GM18508 (cell line): Measurements from ENCODE around the gene RGL1.

Experiments
- ATAC-seq: cut with Tn5 transposase; IDR thresholded peaks from one replicate; pipeline ENCODE4 v1.9.1; 2021; ENCODE audit warnings: moderate number of reproducible peaks; ENCODE audit not compliant: insufficient read depth, unreplicated experiment

RGL1 gene

DNA sequence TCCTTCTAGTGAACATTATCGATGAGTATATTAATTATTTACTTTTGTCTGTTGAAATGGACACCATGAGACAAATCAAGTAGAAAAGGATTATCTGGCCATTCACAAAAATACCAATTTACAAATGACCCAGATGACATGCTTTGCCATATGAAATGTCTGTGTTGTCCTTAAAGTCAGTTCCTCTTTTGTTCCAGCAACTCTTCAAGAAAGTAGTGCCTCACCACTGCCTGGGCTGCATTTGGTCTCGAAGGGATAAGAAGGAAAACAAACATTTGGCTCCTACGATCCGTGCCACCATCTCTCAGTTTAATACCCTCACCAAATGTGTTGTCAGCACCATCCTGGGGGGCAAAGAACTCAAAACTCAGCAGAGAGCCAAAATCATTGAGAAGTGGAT, 79.6 kb downstream of the RGL1 start:
- ATAC-seq = no peak

DNA sequence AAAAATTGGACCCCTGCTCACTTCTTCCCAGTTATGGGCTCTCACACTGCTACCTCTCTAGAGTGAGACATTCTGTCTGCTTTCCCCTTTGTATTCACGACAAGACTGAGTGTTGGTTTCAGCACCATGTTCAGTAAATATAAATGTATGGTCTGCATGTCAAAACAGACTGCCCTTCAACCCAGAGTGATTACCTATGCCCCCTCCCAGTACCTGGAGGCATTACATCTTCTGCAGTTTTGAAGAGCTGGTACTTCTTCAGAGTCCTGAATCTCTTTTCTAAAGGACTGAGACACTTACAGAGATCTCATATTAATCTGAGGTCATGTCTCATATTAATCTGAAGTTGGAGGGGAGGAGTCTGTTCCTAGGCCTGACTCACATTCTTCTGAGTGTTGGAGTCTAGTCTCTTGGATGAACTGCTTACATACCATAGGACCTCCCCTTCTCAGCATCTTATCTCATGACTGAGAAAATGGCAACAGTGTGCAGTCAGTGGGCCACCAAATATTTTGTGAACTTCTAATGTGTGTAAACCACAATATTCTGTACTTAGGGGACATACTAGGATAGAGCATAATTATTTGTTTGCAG, 80.3 kb downstream of the RGL1 start:
- ATAC-seq = no peak

DNA sequence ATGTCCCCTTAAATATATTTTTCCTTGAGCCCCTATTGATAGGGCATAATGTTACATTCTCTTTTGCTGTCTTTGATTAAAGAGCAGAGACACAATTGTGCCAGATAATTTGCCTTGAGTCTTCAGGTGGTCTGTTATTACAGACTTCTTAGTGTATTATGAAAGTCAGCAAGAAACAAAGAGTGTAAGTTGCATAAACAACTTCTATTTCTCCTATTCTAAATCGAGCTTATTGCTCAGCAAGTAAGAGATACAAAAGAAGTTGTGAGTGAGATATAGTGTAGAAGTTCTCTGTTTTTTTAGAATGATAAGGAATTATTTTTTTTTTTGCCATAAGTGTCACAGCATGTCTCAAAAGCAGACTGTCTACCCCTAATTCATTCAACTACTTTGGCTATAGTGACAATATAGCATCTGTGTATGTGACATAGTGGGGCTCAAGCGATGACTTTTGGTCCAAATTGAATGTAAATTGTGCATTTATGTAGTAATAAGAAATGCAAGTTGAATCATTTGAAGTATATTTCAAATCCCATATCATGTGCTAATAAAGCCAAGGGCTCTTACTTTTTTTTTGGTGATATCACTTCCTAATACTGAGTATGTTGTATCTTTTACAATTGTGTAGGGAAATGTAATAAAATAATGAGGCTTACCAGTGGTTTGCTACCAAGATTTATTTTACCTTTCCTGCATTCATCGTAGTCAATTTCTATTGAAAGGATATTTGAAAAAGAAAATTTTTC, 81.3 kb downstream of the RGL1 start:
- no peak for ATAC-seq

DNA sequence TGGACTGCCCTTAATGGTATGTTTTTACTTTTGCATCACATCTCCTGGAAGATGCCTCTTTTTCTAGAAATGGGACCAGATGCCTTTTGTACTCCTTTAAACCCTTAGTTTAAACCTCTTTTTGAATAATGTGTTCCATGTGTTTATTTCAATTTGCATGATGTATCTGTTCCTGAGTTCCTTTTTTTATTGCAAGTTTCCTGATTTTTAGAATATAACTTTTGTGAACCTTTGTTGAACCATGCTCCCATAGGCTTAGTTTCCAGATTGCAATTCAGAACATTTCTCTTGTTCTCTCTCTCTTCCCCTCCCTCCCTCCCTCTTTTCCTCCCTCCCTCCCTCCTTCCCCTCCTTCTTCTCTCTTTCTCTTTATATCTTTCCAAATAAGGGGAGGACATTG, 81.9 kb downstream of the RGL1 start:
- ATAC-seq = no peak

DNA sequence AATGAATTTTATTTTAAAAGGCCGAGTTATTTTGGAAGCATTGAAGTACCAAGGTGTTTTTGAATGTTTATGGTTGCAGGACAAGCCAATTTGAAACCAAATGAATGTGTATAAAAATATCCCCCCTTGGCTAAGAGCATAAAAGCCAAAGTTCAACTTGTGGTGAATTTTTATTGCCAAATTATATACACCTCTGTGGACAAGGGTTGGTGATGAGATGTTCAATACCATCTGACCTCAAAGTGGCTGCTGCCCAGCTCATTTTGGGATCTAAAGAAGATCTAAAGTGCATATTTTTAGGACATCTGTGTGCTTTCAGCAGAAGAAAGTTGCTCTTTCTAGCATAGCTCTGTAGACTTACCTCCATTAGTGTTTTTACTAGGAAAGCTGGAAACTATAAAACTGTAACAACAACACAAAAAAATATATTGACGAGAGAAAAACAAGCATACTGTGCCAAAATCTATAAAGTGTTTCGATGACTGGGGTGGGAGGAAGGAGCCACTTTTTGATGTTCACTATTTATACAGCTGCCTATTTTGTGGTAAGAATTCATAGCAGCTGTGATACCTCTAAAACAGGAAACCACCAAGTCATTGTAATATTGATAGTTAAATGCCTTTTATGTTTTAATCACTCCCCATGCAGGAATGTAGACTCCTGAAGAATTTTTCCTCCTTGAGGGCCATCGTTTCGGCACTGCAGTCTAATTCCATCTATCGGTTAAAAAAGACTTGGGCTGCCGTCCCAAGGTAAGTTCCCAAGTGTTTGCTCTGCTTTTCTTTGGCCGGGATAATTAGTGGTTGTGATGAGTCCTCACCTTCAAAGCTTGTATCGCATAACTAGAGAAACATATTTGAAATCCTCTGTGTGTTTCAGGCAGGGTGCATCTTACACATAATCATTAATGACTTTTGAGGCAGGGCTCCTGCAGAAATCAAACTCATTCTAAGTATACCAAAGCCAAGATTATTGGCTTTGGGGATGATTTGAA, 83.2 kb downstream of the RGL1 start:
- no peak for ATAC-seq

DNA sequence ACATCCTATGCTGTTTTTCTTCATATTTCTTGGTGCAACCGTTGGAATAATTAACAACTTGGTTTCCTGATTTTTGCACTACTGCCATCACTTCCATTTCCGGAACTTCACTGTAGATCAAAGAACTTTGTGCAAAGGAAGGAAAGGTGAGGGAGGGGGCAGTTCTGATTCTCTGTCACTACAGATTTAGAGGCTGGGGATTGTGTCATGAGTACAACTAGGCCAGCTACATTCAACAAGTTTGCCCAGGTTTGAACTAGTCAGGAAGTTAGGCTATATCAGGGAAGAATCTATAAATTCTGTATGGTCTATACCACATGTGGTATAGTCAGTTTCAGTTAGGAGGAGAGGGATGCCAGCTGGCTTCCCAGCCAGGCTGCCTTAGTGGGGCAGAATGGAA, 84.2 kb downstream of the RGL1 start:
- ATAC-seq = no peak

DNA sequence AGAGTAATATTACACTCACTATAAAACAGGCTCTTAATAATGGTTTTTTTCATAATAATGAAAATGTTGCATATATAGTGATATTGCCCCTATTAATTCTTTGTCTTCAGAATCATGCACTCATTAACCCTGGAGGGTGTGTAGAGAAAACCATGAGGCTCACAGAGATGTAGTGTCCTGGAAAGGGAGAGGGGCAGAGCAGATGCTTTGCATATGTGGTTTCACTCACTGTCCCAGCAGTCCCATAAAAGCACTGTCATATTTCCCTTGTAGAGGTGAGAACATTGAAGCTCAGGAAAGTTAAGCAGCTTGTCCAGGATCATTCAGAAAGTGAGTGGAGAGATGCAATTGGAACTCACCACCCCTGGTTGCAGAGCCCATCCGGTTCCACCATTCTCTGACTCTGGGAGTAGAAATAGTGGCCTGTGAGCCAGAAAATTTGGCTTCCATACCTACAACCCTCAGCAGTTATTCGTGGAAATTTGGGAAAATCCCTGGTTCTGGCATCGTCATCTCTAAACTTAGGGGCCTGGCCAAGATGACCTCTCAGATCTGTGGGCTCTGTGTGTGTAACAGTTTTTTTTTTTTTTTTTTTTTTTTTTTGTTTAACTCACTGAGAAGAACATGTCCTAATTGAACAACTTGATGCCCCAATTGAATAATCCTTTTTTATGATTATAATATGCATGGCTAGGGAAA, 86.4 kb downstream of the RGL1 start:
- peak; percentile 72 for ATAC-seq

DNA sequence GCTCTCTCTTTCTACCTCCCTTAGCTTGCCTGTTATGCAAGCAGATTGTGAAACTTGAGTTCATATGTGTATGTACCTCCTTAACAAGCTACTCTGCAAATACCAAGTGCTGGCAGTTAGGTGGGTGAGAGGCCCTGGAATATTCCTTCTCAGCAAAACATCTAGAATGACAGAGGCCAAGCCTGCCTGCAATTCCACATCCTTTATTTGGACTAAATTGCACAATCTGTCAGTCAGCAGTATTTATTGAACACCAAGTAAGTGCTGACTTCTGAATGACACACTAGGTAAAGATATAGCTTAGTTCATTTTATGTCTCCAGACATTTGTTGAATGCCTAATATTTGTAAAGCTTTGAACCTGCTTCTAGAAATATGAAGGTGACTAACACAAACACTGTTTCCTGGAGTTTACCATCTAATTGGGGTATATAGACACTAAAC, 87.5 kb downstream of the RGL1 start:
- ATAC-seq = no peak

DNA sequence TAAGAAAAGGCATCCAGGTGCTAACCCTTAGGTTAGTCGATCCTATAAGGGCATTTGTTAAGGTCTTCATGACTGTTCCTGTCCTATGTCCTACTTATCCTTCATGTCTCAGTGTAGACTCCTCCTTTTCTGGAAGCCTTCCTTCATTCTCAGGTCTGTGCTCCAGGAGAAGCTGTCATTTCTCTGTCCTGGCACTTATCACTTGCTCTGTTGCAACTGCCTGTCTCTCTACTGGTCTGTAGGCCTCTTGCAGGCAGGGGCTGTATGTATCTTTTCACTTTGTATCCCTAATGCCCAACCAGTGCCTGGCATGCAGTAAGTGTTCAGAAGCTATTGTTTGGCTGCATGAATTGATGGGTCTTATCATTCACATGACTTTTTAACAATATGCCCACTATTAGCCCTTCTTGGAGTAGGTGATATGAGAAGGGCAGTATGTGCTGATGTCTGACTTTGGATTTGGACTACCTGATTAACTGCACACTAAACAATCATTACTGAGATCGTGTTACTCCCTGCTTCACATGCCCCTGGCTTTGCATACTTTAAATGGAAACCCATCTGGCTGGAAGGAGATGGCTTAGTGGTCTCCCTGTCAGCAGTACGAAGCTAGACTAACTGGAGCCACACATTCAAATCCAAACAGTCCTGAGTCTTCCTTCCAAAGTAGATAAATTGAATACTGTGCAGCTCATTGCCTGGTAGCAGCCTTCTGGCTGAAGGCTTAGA, 88.8 kb downstream of the RGL1 start:
- ATAC-seq = no peak

DNA sequence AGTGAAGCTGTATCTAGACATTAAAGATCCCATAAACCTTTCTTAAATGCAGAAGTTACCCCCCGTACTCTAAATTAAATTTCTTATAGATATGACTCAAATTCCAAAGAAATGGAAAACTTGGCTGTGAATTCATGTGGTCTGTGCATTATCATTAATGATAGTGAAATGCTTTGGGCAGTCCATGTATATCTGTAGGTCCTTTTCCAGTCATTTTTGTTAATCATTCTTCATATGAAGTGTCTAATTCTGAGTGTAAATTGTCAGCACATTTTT, 89.3 kb downstream of the RGL1 start:
- no peak for ATAC-seq

DNA sequence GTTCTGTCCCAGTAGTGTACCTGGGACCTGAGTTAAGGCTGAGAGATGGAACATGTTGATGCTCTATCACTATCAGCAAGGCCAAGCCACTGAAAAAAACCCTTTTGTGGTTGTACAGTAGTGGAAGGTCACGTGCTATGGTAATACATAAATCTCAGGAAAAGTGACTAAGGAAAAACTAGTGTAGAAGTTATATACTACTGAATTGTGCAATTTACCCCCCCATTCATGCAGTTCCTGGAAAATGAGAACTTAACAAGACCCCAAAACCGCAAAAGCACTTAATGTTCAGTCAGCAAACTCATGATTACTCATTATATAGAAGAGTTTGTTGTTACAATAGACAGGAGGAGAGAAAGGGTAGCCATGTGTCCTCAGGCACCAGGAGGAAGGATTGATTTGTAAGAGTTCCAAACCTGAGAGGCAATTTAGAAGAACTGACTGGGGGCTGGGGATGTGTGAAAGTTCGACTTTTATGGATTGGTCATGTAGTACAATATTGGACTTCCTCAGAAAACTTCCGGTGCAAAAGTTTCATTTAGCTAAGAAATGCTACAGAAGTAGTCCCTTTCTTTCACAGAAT, 91.6 kb downstream of the RGL1 start:
- ATAC-seq = no peak

DNA sequence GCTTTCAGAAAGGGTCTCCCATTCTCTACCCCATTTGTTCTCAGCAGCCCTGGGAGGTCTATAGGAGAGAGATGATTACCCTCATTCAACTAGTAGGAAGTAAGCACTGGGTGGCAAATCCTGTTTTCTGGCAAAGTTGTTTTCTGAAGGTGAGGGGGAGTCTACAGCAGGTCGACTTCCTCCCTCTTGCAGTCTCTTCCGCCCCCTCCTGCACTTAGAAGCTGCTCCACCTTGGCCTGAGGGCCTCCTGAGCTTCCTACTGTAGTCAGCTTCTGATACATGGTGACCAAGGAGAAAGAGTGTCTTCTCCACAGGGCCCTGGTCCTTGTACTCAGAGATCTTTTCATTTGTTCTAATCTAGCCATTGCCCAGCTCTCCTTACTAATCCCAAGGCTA, 93.1 kb downstream of the RGL1 start:
- ATAC-seq = no peak

DNA sequence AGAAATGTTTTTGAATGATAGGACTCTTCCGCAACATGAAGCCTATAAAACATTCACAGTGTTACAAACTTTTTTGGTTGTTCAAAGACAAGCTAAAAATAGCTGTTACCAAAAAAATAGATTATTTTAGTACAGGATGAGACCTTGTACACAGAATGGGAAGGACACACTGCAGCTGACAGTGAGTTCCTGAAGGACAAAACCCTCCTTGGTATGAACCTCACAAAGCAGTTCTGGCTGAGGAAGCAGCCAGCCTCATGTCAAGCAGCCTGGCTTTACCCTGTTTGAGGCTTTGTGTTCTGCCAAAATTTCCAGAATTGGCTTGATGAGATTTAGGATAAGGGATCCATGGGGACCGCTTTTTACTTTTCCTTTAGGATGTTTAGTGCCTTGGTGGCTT, 93.7 kb downstream of the RGL1 start:
- no peak for ATAC-seq

DNA sequence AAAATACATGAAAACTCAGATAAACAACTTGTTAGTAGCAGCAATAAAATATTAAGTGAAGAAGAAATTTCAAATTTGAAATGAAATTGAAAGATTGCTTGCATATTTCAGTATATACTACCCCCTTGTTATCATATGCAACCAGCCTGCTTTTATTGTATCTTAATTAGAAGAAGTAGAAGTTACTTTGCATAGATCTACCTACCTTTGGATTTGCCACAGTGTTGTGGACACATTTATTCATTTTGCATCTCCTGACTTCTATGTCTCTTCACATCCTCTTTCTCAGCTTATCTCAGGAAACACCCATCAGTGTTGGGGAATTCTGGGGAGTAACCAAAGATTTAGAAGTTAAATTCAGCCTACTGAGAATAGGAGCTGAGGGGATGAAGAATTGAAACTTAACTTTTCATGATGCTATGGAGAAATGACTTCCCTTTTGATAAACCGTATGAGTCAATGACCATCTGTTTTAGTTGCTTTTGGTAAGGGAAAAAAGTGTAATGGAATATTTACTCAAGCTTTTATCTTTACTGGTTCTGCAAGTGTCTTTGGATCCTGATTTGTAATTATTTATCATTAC, 96.9 kb downstream of the RGL1 start:
- no peak for ATAC-seq

DNA sequence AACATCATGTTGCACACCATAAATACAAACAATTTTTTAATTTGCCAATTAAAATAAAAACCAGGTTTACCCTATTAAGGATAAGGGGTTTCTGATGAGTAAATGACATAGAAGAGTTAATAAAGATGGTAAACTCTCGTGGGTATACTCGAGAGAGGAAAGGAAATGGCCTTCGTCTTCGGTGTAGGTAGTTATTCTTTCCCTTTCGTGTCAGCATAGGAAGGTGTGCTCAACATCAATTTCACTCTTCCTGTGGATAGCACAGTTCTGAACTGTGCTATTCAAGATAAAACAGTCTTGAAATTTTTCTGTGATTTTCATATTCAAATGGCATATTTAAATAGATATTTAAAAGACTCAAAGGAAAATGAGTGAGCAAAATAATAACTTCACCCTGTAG, 98.2 kb downstream of the RGL1 start:
- ATAC-seq = no peak

DNA sequence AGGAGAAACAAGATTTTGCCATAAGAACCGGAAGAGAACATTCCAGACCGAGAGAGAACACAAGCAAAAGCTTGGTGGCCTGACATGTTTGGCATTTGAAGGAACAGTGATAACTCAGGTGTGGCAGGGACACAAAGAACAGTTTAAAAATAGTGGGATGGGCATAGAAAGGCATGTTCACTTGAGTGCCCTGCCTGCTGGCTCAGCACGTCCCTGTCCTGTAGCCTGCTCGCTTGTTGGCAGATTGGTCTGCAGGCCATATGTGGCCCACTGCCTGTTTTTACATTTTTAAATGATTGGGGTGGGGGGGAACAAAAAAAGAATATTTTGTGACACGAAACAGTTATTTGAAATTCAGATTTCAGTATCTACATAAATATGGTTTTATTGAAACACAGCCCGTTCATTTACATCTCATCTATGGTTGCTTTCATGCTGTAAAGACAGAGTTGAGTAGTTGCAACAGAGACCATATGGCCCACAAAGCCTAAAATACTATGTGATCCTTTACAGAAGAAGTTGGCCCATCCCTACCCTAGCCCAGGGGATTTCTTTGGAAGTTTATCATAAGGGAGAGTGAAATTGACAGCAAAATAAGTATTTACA, 100.7 kb downstream of the RGL1 start:
- no peak for ATAC-seq

DNA sequence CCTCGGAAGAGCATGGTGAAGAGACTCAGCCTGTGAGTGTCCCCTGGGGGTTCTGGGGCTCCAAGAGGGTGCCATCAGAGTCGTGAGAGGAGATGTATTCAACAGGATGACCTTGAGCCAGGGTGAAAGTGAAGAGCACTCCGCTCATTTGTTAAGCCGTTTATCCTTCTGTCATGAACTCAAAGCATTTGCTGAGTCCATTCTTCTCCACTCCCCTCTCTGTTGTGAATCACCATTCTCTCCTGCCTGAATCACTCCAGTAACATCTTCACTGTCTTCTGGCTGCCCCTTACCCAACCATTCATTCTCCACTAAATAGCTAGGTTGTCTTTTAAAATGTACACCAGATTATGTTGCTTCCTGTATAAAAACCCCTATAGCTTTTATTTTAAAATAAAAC, 102.2 kb downstream of the RGL1 start:
- no peak for ATAC-seq

DNA sequence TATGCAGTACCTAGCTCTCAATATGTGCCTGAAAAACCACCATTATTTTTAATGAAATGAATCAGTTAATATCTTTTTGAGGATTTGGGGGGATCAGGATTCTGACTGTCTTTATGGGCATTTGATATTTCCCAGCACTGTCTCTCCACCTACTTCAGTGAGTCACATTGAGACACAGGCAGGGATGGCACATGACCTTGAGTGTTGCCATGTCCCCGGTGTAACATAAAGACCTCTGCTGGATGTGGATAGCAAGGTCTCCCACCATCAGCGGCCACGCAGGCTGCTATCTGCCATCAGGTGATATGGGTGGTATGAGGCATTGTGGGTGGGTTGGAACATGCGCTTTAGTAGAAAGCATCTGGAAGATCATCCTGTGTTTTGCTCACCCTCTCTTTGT, 103.2 kb downstream of the RGL1 start:
- ATAC-seq = no peak

DNA sequence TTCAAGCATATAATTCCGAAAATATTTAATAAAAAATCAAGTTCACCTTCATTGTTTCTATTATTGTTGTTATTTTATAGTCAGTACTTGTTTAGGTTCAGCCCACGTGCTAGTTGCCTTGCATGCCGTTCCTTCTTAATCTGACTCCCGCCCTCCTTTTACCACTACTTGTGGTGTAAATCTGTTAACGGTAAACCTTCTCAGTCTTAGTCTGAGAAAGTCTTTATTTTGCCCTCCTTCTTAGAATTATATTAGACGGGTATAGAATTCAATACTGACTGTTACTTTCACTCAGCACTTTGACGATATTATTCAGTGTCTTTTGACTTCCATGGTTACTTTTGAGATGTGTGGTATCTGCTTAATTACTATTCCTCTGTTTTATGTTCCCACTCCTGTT, 104.8 kb downstream of the RGL1 start:
- ATAC-seq = no peak
